C4-2B (cell line): ENCODE results near the gene BPGM.
A peak's percentile ranks its signal among the peaks of the same experiment; 100 is the strongest.

ENCODE experiments used
- H3K27ac ChIP-seq: fragments of 450-650 bp; 2 replicates; pipeline ENCODE4 v1.5.1; 2017
- ZFX ChIP-seq: fragments of 450-650 bp; IDR thresholded peaks from 2 replicates; pipeline ENCODE4 v1.6.1; 2017
- TF ChIP-seq, protein P1 (sequence below): fragments of 450-650 bp; conservative IDR thresholded peaks from 2 replicates; pipeline ENCODE4 v1.5.1; 2017; ENCODE audit warnings: mild to moderate bottlenecking

Gene BPGM

GRCh38 chr7:134632052-134632451 is 14.6 kb upstream of the BPGM start:
- H3K27ac ChIP-seq, result no peak overlapping the region
- TF ChIP-seq, protein P1, sequence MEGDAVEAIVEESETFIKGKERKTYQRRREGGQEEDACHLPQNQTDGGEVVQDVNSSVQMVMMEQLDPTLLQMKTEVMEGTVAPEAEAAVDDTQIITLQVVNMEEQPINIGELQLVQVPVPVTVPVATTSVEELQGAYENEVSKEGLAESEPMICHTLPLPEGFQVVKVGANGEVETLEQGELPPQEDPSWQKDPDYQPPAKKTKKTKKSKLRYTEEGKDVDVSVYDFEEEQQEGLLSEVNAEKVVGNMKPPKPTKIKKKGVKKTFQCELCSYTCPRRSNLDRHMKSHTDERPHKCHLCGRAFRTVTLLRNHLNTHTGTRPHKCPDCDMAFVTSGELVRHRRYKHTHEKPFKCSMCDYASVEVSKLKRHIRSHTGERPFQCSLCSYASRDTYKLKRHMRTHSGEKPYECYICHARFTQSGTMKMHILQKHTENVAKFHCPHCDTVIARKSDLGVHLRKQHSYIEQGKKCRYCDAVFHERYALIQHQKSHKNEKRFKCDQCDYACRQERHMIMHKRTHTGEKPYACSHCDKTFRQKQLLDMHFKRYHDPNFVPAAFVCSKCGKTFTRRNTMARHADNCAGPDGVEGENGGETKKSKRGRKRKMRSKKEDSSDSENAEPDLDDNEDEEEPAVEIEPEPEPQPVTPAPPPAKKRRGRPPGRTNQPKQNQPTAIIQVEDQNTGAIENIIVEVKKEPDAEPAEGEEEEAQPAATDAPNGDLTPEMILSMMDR, result no peak
- TF ChIP-seq ZFX, result no peak

- no peak overlapping the region for H3K27ac ChIP-seq
- TF ChIP-seq, protein P1, result peak; percentile 86
- TF ChIP-seq ZFX, result no peak
Measured at GRCh38 chr7:134632937-134633540, 13.6 kb upstream of the BPGM start.

DNA sequence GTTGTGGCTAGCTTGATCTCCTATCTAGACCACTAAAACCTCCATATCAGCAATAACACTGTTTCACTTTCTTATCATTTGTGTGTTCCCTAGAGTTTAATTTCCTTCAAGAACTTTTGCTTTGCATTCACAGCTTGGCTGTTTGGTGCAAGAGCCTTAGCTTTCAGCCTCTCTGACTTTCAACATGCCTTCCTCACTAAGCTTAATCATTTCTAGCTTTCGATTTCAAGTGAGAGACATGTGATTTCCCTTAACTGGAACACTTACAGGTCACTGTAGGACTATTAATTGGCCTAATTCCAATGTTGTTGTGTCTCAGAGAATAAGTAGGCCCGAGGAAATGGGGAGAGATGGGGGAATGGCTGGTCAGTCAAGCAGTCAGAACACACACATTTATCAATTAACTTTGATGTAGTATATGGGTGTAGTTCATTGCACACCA is 10.6 kb upstream of the BPGM start:
- no peak overlapping the region for H3K27ac ChIP-seq
- no peak for TF ChIP-seq ZFX

DNA sequence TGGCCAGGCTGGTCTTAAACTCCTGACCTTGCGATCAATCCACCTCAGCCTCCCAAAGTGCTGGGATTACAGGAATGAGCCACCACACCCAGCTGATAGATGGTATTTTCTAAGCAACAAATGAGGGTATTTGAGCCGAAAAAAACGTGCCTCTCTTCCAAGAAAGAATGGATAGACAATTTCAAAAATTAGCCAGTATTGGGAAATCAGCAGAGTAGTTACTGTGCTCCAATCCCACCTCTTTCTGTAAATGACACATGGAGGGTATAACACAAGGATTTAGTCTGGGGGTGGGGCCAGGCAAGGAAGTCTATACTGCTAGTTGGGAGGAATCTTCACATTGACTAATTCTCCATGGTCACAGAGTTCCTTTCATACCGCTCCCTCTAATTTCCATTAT is 9.2 kb upstream of the BPGM start:
- TF ChIP-seq, protein P1, result no peak
- no peak for TF ChIP-seq ZFX
- H3K27ac ChIP-seq, result no peak overlapping the region

DNA sequence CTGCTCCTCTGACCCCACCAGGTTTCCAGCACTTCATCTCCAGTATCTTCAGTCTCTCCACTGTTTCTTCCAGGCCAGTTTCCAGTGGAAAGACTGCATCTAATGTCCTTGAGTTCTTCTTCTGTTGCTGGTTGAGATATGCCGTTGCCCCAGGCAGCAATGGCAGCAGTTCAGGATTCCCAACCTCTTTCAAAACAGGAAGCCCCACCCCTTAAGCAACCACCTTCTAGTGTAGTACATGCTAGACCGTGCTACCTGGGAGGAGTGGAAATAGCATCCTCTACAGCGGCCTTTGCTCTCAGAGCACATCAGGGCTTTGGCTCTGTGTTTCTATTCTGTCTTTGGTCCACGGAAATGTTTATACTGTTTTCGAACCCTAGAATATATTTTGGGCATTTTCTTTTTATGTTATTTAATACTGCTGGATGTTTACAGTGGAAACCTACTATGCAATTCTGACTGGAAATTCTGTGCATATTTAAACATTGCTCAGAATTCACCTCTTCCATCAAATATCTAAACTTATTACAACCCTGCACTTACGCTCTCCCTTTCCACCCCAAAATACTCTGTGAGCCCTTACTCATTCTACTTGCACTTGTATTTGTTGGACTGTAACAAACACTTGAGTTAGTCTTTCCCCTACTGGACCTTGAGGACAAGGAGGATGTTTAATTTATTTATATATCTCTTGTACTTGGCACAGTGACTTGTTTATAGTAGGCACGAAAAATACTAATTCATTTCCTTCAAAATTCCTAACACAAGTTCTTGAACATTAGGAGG is 8.5 kb upstream of the BPGM start:
- no peak overlapping the region for H3K27ac ChIP-seq
- TF ChIP-seq, protein P1, result no peak
- TF ChIP-seq ZFX, result no peak

GRCh38 chr7:134639061-134639460 is 7.6 kb upstream of the BPGM start:
- TF ChIP-seq, protein P1, result no peak
- TF ChIP-seq ZFX, result no peak
- H3K27ac ChIP-seq, result no peak overlapping the region

- H3K27ac ChIP-seq, result no peak overlapping the region
- TF ChIP-seq, protein P1, result no peak
- TF ChIP-seq ZFX, result no peak
Measured at GRCh38 chr7:134639683-134640279, 6.9 kb upstream of the BPGM start.
